Transverse colon (tissue), 4 donors: Measurements from ENCODE around the gene KLHL17. TPM values are rescaled to one million over a fixed set of nuclear protein-coding genes. Genes with fewer than 3 reads are reported as not detected.
A peak's percentile ranks its signal among the peaks of the same experiment; 100 is the strongest.

Source experiments
- DNase-seq: peaks from one replicate; pipeline ENCODE4 v3.0.0-alpha.2; 2019
- H3K27ac ChIP-seq, 4 donors: fragments of 200-600 bp; sonication (generic); 2 replicates each; pipeline ENCODE4 v1.5.1; 2016 to 2018; ENCODE audit warnings: inconsistent platforms in 4 of 4
- H3K27me3 ChIP-seq: fragments of 200-600 bp; sonication (generic); 2 replicates; pipeline ENCODE4 v1.5.1; 2017; ENCODE audit warnings: inconsistent platforms
- H3K36me3 ChIP-seq, 4 donors: fragments of 200-600 bp; sonication (generic); 2 replicates each; pipeline ENCODE4 v1.5.1; 2017 to 2019; ENCODE audit warnings: inconsistent platforms in 4 of 4
- H3K4me1 ChIP-seq, 4 donors: fragments of 200-600 bp; sonication (generic); 2 replicates each; pipeline ENCODE4 v1.5.1; 2017 to 2020; ENCODE audit warnings: inconsistent platforms in 4 of 4
- H3K4me3 ChIP-seq, 4 donors: fragments of 200-600 bp; sonication (generic); 1 replicate in 1 of 4; 2 replicates in 3 of 4; pipeline versions ENCODE4 v1.5.1 to v1.6.1; 2017 to 2019; ENCODE audit warnings: inconsistent platforms in 4 of 4
- H3K9me3 ChIP-seq, 2 donors: fragments of 200-600 bp; sonication (generic); 2 replicates each; pipeline ENCODE4 v1.5.1; 2017 to 2019; ENCODE audit warnings: inconsistent platforms in 2 of 2
- EP300 ChIP-seq: sonication (generic); formaldehyde crosslinking; IDR thresholded peaks from one replicate; pipeline ENCODE4 v1.6.1; 2017; ENCODE audit warnings: antibody characterized with exemption, low read depth
- POLR2A ChIP-seq: fragments of 450-650 bp; IDR thresholded peaks from one replicate; pipeline ENCODE4 v1.6.1; 2016; ENCODE audit warnings: antibody characterized with exemption, mild to moderate bottlenecking, moderate library complexity
- POLR2AphosphoS5 ChIP-seq, 3 donors: sonication (generic); formaldehyde crosslinking; IDR thresholded peaks; one replicate each; pipeline ENCODE4 v1.6.1; 2016; ENCODE audit warnings: antibody characterized with exemption in 3 of 3
- WGBS, 2 donors: methylation state at CpG; one replicate each; pipeline ENCODE4 v1.1.5; 2018; ENCODE audit warnings: low coverage in 1 of 2; 5-methylcytosine and 5-hydroxymethylcytosine counted together
- in situ Hi-C, 4 donors: fragments of 200-750 bp; cut with MboI; loops; one replicate each; pipeline versions ENCODE4 v1.15.0 to v1.15.1; 2017; ENCODE audit warnings: low sequenced_read_pairs in 3 of 4, low pct_ligation_motif_present in 1 of 4, low pct_unique_long_range_greater_than_20kb in 1 of 4
- intact Hi-C: fragments of 100-400 bp; cut with DNase I; formaldehyde crosslinking; loops from one replicate; pipeline ENCODE4 v1.15.1; 2023; ENCODE audit warnings: low total_unique reads
- total RNA-seq, 4 donors: library from RNA; depleted of rRNA; stranded (reverse); fragments of >200 nt; gene quantifications; one replicate each; pipeline ENCODE4 v1.1.0, GENCODE V29; 2016
- TF ChIP-seq, protein P1 (sequence below), 5 experiments: fragments of 200-600 bp in 3 of 5; fragments of 450-650 bp in 2 of 5; sonication (generic) in 3 of 5; IDR thresholded peaks; 1 replicate in 2 of 5; 2 replicates in 3 of 5; pipeline ENCODE4 v1.5.1; 2016 to 2017; ENCODE audit warnings: antibody characterized with exemption in 5 of 5, inconsistent platforms in 3 of 5, mild to moderate bottlenecking in 2 of 5, moderate library complexity in 1 of 5

KLHL17 gene
- total RNA-seq, 4 donors from 2014 or later = 10.8 to 26.1 (median 11.4) TPM

DNA sequence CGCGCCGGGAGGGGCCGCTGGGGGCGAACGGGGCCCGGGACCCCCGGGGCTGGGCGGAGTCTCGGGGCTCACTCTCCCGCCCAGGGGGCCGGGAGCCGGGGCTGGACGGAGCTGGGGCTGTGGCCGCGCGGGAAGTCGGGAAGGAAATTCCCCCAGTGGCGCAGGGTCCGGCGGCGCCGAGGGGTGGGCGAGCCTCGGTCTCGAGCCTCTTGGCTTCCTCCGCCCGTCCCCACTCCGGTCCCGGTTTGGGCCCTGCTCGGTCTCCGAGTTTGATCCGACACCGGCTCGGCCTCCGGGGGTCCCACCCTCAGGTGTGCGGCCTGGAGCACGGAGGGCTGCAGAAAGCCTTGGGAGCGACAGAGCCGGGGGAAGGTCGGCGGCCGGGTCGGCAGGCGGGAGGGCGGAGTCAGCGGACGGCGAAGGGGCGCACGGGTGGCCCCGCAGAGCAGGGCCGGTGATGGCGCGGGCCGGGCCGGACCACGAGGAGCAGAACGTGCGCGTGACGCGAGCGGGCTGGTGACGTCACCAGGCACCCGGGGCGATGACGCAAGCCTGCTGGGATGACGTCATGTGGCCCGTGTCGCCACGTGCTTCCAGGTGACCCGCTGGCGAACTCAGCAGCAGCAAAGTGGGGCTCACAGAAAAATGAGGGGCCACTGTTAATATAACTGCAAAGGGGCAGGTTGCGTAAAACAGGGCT, 40.1 kb downstream of the KLHL17 start:
- TF ChIP-seq EP300 = peak; percentile 94
- TF ChIP-seq, protein P1, sequence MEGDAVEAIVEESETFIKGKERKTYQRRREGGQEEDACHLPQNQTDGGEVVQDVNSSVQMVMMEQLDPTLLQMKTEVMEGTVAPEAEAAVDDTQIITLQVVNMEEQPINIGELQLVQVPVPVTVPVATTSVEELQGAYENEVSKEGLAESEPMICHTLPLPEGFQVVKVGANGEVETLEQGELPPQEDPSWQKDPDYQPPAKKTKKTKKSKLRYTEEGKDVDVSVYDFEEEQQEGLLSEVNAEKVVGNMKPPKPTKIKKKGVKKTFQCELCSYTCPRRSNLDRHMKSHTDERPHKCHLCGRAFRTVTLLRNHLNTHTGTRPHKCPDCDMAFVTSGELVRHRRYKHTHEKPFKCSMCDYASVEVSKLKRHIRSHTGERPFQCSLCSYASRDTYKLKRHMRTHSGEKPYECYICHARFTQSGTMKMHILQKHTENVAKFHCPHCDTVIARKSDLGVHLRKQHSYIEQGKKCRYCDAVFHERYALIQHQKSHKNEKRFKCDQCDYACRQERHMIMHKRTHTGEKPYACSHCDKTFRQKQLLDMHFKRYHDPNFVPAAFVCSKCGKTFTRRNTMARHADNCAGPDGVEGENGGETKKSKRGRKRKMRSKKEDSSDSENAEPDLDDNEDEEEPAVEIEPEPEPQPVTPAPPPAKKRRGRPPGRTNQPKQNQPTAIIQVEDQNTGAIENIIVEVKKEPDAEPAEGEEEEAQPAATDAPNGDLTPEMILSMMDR (IDR thresholded peaks at IDR 0.05) = peak in 1 of 5 experiments; percentile 22
- TF ChIP-seq POLR2A = peak; percentile 11
- TF ChIP-seq POLR2AphosphoS5 (IDR thresholded peaks at IDR 0.05) = peak; percentile 57 to 83 (median 73)
- in situ Hi-C loops = no loop called here
- H3K4me1 ChIP-seq = peaks cover 20 to 53% (median 49%) of the 10 kb centered on the region in 4 donors
- DNase-seq = peak; percentile 84
- H3K4me3 ChIP-seq = peak overlapping the region; percentile 50 to 68 (median 54)
- WGBS, 2 donors = 2 to 40% methylated on average over 1 to 44 of the region's 75 CpGs
- peak overlapping the region; percentile 92 to 95 (median 94) for H3K27ac ChIP-seq
- intact Hi-C loops = no loop called here
- peaks cover 67% of the 10 kb centered on the region for H3K27me3 ChIP-seq
- H3K9me3 ChIP-seq = no peaks in the 10 kb centered on the region
- no peaks in the 10 kb centered on the region for H3K36me3 ChIP-seq

- no peak for DNase-seq
- peak overlapping the region; percentile 92 to 95 (median 94) for H3K27ac ChIP-seq
- in situ Hi-C loops = no loop called here
- WGBS, 2 donors = 0 to 1% methylated on average over 7 to 31 of the region's 58 CpGs
- H3K4me1 ChIP-seq = peaks cover 25 to 55% (median 53%) of the 10 kb centered on the region in 4 donors
- H3K36me3 ChIP-seq = no peaks in the 10 kb centered on the region
- H3K27me3 ChIP-seq = peaks cover 60% of the 10 kb centered on the region
- peak overlapping the region; percentile 9 to 68 (median 52) for H3K4me3 ChIP-seq
- intact Hi-C loops = no loop called here
- no peaks in the 10 kb centered on the region for H3K9me3 ChIP-seq
- TF ChIP-seq EP300 (no peak), POLR2A (no peak), POLR2AphosphoS5 (IDR thresholded peaks at IDR 0.05) (no peak)
- TF ChIP-seq, protein P1 (IDR thresholded peaks at IDR 0.05) = peak in 1 of 5 experiments; percentile 13
Observed at GRCh38 chr1:1001057-1001783, 40.8 kb downstream of the KLHL17 start.

DNA sequence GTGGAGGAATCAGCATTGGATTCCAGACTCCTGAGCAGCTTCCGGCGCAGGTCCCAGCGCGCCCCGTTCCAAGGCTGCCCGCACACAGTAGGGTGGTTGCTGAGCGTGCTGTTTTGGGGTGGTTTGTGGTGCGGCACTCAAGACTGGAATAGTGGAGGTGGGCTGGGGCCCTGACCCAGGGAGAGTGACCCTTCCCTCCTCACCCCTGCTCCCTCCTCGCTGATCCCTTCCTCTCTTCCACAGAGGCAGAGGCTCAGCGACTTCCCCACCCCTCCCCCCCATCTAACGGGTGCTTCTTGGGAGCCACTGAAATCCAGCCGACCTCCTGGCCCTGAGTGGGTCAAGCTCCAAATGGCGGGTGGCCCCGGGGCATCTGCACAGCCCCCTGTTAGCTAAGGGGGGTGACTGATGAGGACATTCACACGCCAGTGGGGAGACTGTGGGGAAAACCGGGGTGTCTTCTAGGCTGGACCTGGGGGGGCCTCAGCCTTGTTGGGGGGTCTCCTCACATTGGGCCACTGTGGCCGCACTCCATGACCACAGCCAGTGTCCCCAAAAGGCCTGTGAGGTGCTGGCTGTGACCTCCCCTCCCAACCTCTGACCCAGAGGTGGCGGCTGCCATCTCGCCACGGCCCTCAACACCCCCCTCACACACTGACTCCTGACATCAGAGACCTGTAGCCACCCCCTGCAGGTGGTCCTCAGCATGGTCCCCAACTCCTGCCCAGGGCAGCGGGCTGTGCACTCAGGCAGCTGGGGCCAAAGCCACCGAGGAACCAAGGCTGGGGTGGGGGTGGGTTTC, 43.4 kb downstream of the KLHL17 start:
- peaks cover 25 to 53% (median 48%) of the 10 kb centered on the region in 4 donors for H3K4me1 ChIP-seq
- in situ Hi-C loops (no loop called here), intact Hi-C loops (no loop called here)
- 86% methylated on average over 17 of the region's 22 CpGs; no CpG with 5 or more reads in 1 of the 2 donors for WGBS, 2 donors
- no peaks in the 10 kb centered on the region for H3K9me3 ChIP-seq
- H3K4me3 ChIP-seq = no peak overlapping the region
- no peak overlapping the region for H3K27ac ChIP-seq
- peaks cover 37% of the 10 kb centered on the region for H3K27me3 ChIP-seq
- TF ChIP-seq, protein P1 (IDR thresholded peaks at IDR 0.05) = no peak
- no peak for TF ChIP-seq POLR2AphosphoS5 (IDR thresholded peaks at IDR 0.05)
- no peak for TF ChIP-seq POLR2A
- no peak for TF ChIP-seq EP300
- no peak for DNase-seq
- no peaks in the 10 kb centered on the region for H3K36me3 ChIP-seq

- intact Hi-C loops (no loop called here), in situ Hi-C loops (no loop called here)
- DNase-seq = no peak
- Histone ChIP-seq H3K27ac (no peak overlapping the region), H3K4me3 (no peak overlapping the region), H3K4me1 (peaks cover 22 to 47% (median 43%) of the 10 kb centered on the region in 4 donors), H3K36me3 (no peaks in the 10 kb centered on the region), H3K9me3 (no peaks in the 10 kb centered on the region), H3K27me3 (peaks cover 31% of the 10 kb centered on the region)
- WGBS, 2 donors = 68% methylated on average over 7 of the region's 7 CpGs; no CpG with 5 or more reads in 1 of the 2 donors
- TF ChIP-seq EP300 = no peak
- TF ChIP-seq, protein P1 (IDR thresholded peaks at IDR 0.05) = no peak
Observed at GRCh38 chr1:1004420-1004779, 44.0 kb downstream of the KLHL17 start.
